Activated T-helper 2 cell treated with anti-CD3 and anti-CD28 coated beads, Interferon-gamma antibody, Interleukin-2, Interleukin-4, amounts not matched to agents 10 μg/mL and 5 μg/mL and 100 μg/mL, durations not matched to agents 14 hours and 24 hours and 36 hours (primary cell): ENCODE results near the gene GARNL3. TPM values are rescaled to one million over a fixed set of nuclear protein-coding genes. Genes with fewer than 3 reads are reported as not detected.

ENCODE experiments used
- DNase-seq: peaks from one replicate; pipeline ENCODE4 v3.0.0; 2021; ENCODE audit warnings: low spot score
- H3K27ac Mint-ChIP-seq: one replicate; pipeline ENCODE4 v1.8.0; 2021; ENCODE audit warnings: mixed read lengths
- H3K27me3 Mint-ChIP-seq: one replicate; pipeline ENCODE4 v1.8.0; 2021; ENCODE audit warnings: low read depth, mixed read lengths
- H3K36me3 Mint-ChIP-seq: one replicate; pipeline ENCODE4 v1.8.0; 2021; ENCODE audit warnings: low read depth, mixed read lengths
- H3K4me1 Mint-ChIP-seq: one replicate; pipeline ENCODE4 v1.8.0; 2021; ENCODE audit warnings: low read depth, mixed read lengths
- H3K4me3 Mint-ChIP-seq: one replicate; pipeline ENCODE4 v1.8.0; 2021; ENCODE audit warnings: low read depth, mild to moderate bottlenecking, moderate library complexity, mixed read lengths
- H3K9me3 Mint-ChIP-seq: one replicate; pipeline ENCODE4 v1.8.0; 2021; ENCODE audit warnings: mixed read lengths
- intact Hi-C: fragments of 100-400 bp; cut with micrococcal nuclease; formaldehyde crosslinking; loops from one replicate; pipeline ENCODE4 v1.15.1; 2023
- total RNA-seq: library from RNA; stranded (reverse); gene quantifications from 2 replicates; pipeline ENCODE4 v1.2.3, GENCODE V29; 2022

The GARNL3 gene
- total RNA-seq, 1 donor from 2014 or later: 1.9 TPM

- intact Hi-C loops: no loop called here
- Mint-ChIP-seq H3K9me3 (no peaks in the 10 kb centered on the region), H3K36me3 (no peaks in the 10 kb centered on the region), H3K4me1 (no peaks in the 10 kb centered on the region), H3K4me3 (no peak overlapping the region), H3K27me3 (peaks cover 10% of the 10 kb centered on the region), H3K27ac (no peak overlapping the region)
- no peak for DNase-seq
Observed at GRCh38 chr9:127336506-127337352, 72.2 kb downstream of the GARNL3 start.

DNA sequence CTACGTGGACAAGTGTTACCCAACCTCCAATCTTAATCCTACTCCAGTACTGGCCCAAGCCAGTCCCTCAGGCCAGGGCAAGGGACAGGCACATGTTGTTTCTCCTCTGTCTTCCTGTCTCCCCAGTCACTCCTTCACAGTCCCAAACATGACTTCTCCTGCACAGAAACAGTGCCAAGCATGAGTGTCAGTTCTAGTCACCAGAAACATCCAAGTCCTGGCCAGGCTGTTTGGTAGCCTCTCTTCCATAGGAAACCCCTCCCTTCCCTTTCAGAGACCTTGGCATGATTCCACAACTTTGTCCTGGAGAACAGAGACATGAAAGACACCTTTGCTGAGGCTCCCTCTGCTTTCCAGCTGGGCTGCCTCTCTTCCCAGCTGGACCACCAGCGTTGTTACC lies 76.1 kb downstream of the GARNL3 start:
- Mint-ChIP-seq H3K9me3 (no peaks in the 10 kb centered on the region), H3K4me1 (no peaks in the 10 kb centered on the region), H3K27ac (no peak overlapping the region), H3K27me3 (peaks cover 6% of the 10 kb centered on the region), H3K4me3 (no peak overlapping the region), H3K36me3 (no peaks in the 10 kb centered on the region)
- intact Hi-C loops: no loop called here
- no peak for DNase-seq

GRCh38 chr9:127341152-127341551 lies 76.6 kb downstream of the GARNL3 start:
- intact Hi-C loops: no loop called here
- no peak for DNase-seq
- Mint-ChIP-seq H3K27ac (no peak overlapping the region), H3K4me1 (no peaks in the 10 kb centered on the region), H3K27me3 (peaks cover 6% of the 10 kb centered on the region), H3K9me3 (no peaks in the 10 kb centered on the region), H3K36me3 (no peaks in the 10 kb centered on the region), H3K4me3 (no peak overlapping the region)

- H3K27ac Mint-ChIP-seq: no peak overlapping the region
- peaks cover 11% of the 10 kb centered on the region for H3K27me3 Mint-ChIP-seq
- H3K4me1 Mint-ChIP-seq: no peaks in the 10 kb centered on the region
- no peaks in the 10 kb centered on the region for H3K36me3 Mint-ChIP-seq
- intact Hi-C loops: no loop called here
- no peak overlapping the region for H3K4me3 Mint-ChIP-seq
- no peak for DNase-seq
- H3K9me3 Mint-ChIP-seq: no peaks in the 10 kb centered on the region
Observed at GRCh38 chr9:127344368-127345000, 79.9 kb downstream of the GARNL3 start.

DNA sequence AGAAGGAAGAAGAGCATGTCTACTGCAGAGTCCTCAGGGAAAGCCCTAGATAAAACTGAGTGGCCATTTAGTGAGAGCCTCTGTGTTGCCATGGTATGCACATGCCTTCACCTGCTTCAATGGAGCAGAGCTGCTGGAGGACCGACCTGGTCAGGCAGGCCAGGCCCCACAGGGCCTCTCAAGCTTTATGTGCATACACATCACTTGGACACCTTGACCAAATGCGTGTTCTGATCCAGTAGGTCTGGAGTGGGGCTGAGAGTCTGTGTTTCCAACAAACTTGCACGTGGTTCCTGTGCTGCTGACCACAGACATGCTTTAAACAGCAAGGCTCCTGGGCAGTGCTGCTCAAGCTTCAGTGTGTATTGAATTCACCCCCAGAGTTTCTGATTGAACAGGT lies 81.0 kb downstream of the GARNL3 start:
- H3K4me1 Mint-ChIP-seq: no peaks in the 10 kb centered on the region
- no peak overlapping the region for H3K27ac Mint-ChIP-seq
- DNase-seq: no peak
- no peaks in the 10 kb centered on the region for H3K9me3 Mint-ChIP-seq
- intact Hi-C loops: no loop called here
- H3K4me3 Mint-ChIP-seq: no peak overlapping the region
- no peaks in the 10 kb centered on the region for H3K36me3 Mint-ChIP-seq
- H3K27me3 Mint-ChIP-seq: peaks cover 11% of the 10 kb centered on the region

DNA sequence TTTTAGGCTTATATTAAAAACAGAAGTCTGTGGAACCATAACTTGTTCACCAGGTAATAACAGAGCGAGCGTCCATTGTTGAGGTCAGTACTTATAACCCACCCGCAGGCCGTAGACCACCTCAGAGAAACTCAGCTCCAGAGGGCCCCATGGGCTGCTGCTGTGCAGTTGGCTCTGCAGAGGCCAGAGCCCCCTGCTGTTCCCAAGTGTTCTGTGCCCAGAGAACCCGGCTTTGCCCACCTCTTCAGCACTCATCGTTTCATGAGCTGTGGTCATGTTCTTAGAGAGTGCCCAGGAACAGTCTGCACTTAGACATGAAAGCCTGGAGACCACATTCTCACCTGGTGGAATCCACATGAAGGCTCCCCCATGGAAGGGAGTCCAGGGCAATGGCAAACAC lies 82.0 kb downstream of the GARNL3 start:
- H3K4me3 Mint-ChIP-seq: no peak overlapping the region
- H3K27ac Mint-ChIP-seq: no peak overlapping the region
- no peaks in the 10 kb centered on the region for H3K9me3 Mint-ChIP-seq
- DNase-seq: no peak
- peaks cover 14% of the 10 kb centered on the region for H3K27me3 Mint-ChIP-seq
- no peaks in the 10 kb centered on the region for H3K36me3 Mint-ChIP-seq
- intact Hi-C loops: no loop called here
- no peaks in the 10 kb centered on the region for H3K4me1 Mint-ChIP-seq

GRCh38 chr9:127347831-127348776 lies 83.5 kb downstream of the GARNL3 start:
- Mint-ChIP-seq H3K4me1 (no peaks in the 10 kb centered on the region), H3K36me3 (no peaks in the 10 kb centered on the region)

DNA sequence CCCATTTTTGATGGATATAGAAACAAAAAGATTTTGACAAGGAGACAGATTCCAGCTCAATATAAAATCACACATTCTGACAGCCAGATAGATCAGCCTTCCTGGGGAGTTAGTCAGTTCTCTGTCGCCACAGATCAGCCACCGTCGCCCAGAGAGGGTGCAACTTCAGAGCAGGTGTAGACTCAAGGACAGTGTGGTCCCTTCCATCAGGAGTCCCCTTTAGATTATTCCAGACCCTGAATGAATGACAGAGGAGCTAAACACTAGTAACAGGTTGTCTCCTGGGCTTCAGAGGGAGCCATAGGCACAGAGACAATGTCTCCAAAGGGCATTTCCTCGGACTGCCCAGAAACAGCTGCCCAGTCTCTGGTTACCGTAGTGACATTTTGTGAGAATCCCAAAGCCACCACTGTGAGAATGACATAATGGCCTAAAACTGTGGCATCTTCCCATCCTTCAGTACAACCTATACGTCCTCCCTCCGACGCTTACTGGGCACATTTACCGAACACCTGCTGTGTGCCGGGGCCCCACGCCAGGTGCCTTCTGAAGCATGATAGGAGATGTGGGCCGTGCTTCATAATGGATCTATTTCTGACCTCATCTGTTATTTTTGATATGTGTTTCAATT lies 85.0 kb downstream of the GARNL3 start:
- H3K4me3 Mint-ChIP-seq: no peak overlapping the region
- no peak overlapping the region for H3K27ac Mint-ChIP-seq
- DNase-seq: no peak
- H3K27me3 Mint-ChIP-seq: peaks cover 28% of the 10 kb centered on the region
- intact Hi-C loops: no loop called here
- no peaks in the 10 kb centered on the region for H3K9me3 Mint-ChIP-seq
- H3K36me3 Mint-ChIP-seq: no peaks in the 10 kb centered on the region
- H3K4me1 Mint-ChIP-seq: no peaks in the 10 kb centered on the region

More at GRCh38 chr9:127347831-127348776, 83.5 kb downstream of the GARNL3 start:
- intact Hi-C loops: no loop called here
- H3K27ac Mint-ChIP-seq: no peak overlapping the region
- H3K4me3 Mint-ChIP-seq: no peak overlapping the region
- DNase-seq: no peak
- peaks cover 21% of the 10 kb centered on the region for H3K27me3 Mint-ChIP-seq
- H3K9me3 Mint-ChIP-seq: no peaks in the 10 kb centered on the region

DNA sequence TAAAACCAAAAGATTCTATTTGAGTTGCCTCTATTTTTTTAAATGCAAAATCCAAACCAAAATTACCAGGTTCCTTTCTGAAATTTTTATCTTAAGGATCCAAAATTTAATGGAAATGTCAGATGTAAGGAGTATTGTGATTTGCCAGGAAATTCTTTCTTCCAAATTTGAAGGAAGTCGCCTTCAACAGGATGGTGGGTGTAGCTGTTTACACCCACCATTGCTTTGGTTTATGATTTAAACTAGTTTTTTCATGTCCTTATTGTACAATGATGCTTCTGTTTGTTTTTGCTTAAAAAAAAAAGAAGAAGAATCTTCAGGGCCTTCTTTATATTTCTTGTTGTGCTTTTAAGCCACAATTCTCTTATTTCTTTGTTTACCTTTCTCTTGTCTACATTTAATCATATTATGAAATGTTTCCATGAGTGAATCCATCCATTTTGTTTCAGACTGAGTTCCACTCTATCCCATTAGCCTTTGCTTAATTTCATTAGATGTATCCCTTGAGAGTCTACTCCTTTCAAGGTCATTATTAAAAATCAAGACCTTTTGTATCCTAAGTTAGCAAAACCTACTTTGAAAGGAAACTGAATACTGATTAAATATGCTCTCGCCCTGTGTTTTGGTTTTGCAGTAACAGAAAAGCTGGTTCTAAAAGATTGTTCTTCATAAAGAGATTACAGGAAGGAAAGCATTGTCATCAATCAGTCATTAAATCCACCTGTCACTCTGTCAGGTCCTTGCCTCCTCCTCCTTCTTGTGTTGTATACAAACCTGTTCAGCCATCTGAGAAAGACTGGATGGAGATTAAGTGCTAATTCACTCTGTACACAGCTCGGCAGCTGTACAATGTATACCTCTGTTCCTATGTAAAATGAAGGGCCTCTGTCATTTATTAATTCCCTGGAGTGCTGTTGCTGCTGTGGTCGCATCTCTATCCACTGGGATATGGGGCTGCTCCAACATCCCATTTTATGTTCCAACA lies 86.9 kb downstream of the GARNL3 start:
- intact Hi-C loops: no loop called here
- DNase-seq: no peak
- Mint-ChIP-seq H3K4me1 (no peaks in the 10 kb centered on the region), H3K27me3 (peaks cover 37% of the 10 kb centered on the region), H3K4me3 (no peak overlapping the region), H3K36me3 (no peaks in the 10 kb centered on the region), H3K27ac (no peak overlapping the region), H3K9me3 (no peaks in the 10 kb centered on the region)

DNA sequence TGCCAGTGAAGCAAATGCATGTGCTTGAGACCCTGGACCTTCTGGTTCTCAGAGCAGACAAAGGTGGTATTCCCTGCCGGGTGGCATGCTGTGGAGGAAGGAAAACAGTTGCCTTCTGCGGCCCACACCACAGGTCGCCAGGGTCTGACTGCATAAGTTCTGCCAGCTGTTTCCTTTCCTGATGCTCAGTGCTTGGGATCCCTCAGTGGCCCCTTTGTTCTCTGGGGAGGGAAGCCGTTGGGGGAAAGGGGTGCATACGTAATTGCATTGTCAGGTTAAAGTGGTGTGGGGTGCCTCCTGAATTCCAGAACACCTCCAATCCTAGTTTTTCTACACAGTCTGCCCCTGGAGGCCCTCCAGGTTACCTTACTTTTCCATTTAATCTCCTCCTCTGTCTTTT lies 89.3 kb downstream of the GARNL3 start:
- peaks cover 36% of the 10 kb centered on the region for H3K27me3 Mint-ChIP-seq
- H3K4me1 Mint-ChIP-seq: no peaks in the 10 kb centered on the region
- H3K36me3 Mint-ChIP-seq: no peaks in the 10 kb centered on the region
- no peak overlapping the region for H3K27ac Mint-ChIP-seq
- DNase-seq: no peak
- no peaks in the 10 kb centered on the region for H3K9me3 Mint-ChIP-seq
- no peak overlapping the region for H3K4me3 Mint-ChIP-seq
- intact Hi-C loops: no loop called here

DNA sequence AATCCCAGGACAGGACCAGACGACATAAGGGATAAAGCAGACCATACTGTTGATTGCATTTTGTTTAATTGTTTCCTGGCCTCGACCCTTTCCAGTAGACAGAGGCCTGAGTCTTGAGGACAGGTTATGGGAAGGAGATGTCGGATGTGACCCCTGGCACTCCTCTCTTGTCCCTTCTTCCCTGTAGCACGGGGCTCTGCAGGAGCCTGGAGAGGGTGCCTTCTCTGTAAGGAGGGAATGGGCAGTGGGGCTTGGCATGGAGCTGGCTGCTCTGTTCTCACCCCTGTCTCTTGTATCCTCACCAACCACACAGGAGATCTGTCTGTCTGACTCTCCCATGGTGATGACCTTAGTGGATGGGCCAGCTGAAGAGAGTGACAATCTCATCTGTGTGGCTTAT lies 92.3 kb downstream of the GARNL3 start:
- no peak for DNase-seq
- Mint-ChIP-seq H3K27me3 (peaks cover 27% of the 10 kb centered on the region), H3K4me3 (no peak overlapping the region), H3K4me1 (peaks cover 8% of the 10 kb centered on the region), H3K9me3 (no peaks in the 10 kb centered on the region), H3K27ac (no peak overlapping the region), H3K36me3 (no peaks in the 10 kb centered on the region)
- intact Hi-C loops: no loop called here
